H9 (cell line): ENCODE measurements around the gene HNMT. TPM values are rescaled to one million over a fixed set of nuclear protein-coding genes. Genes with fewer than 3 reads are reported as not detected.

ENCODE experiments used
- DNase-seq: peaks from one replicate; pipeline ENCODE4 v3.0.0-alpha.2; 2017
- H2AFZ ChIP-seq: one replicate; pipeline ENCODE4 v1.6.1; 2013; ENCODE audit warnings: mild to moderate bottlenecking, low read length, control low read depth, moderate library complexity
- H2AK5ac ChIP-seq: 2 replicates; pipeline ENCODE4 v1.6.1; 2013; ENCODE audit warnings: low read length, control low read depth, mixed read lengths; ENCODE audit not compliant: insufficient read length
- H2BK120ac ChIP-seq: one replicate; pipeline ENCODE4 v1.6.1; 2013; ENCODE audit warnings: low read depth, mild to moderate bottlenecking, low read length, control low read depth, inconsistent platforms; ENCODE audit not compliant: poor library complexity, severe bottlenecking
- H2BK12ac ChIP-seq: 2 replicates; pipeline ENCODE4 v1.6.1; 2013; ENCODE audit warnings: low read length, control low read depth, mixed read lengths, low read depth; ENCODE audit not compliant: insufficient read length
- H2BK15ac ChIP-seq: 2 replicates; pipeline ENCODE4 v1.6.1; 2013; ENCODE audit warnings: low read depth, low read length, control low read depth
- H2BK20ac ChIP-seq: one replicate; pipeline ENCODE4 v1.6.1; 2013; ENCODE audit warnings: low read depth, mild to moderate bottlenecking, low read length, control low read depth, inconsistent platforms; ENCODE audit not compliant: poor library complexity, severe bottlenecking
- H2BK5ac ChIP-seq: 2 replicates; pipeline ENCODE4 v1.6.1; 2013; ENCODE audit warnings: low read length, control low read depth, mixed read lengths; ENCODE audit not compliant: insufficient read length
- H3K14ac ChIP-seq: 2 replicates; pipeline ENCODE4 v1.6.1; 2013; ENCODE audit warnings: low read length, control low read depth; ENCODE audit not compliant: insufficient read depth
- H3K18ac ChIP-seq: 2 replicates; pipeline ENCODE4 v1.6.1; 2013; ENCODE audit warnings: low read depth, mild to moderate bottlenecking, mixed read lengths, low read length, control low read depth; ENCODE audit not compliant: insufficient read length
- H3K23ac ChIP-seq: 2 replicates; pipeline ENCODE4 v1.6.1; 2013; ENCODE audit warnings: low read length, control low read depth, mixed read lengths, low read depth; ENCODE audit not compliant: insufficient read length
- H3K23me2 ChIP-seq: 2 replicates; pipeline ENCODE4 v1.6.1; 2013; ENCODE audit warnings: low read depth, mild to moderate bottlenecking, mixed read lengths, low read length, control low read depth; ENCODE audit not compliant: insufficient read length, poor library complexity, severe bottlenecking
- H3K27ac ChIP-seq: 2 replicates; pipeline ENCODE4 v1.5.1; 2013; ENCODE audit warnings: low read length, control low read depth, mixed read lengths, low read depth; ENCODE audit not compliant: insufficient read length
- H3K27me3 ChIP-seq: 2 replicates; pipeline ENCODE4 v1.6.1; 2013; ENCODE audit warnings: low read length, control low read depth, inconsistent platforms; ENCODE audit not compliant: insufficient read depth
- H3K4ac ChIP-seq: 2 replicates; pipeline ENCODE4 v1.6.1; 2013; ENCODE audit warnings: low read depth, mild to moderate bottlenecking, control low read depth, inconsistent platforms, low read length, moderate library complexity
- H3K4me1 ChIP-seq: 2 replicates; pipeline ENCODE4 v1.6.1; 2013; ENCODE audit warnings: low read length, control low read depth, inconsistent platforms; ENCODE audit not compliant: insufficient read depth
- H3K4me2 ChIP-seq: 2 replicates; pipeline ENCODE4 v1.6.1; 2013; ENCODE audit warnings: low read length, control low read depth, mixed read lengths; ENCODE audit not compliant: insufficient read length, insufficient read depth
- H3K56ac ChIP-seq: 2 replicates; pipeline ENCODE4 v1.6.1; 2013; ENCODE audit warnings: low read depth, mild to moderate bottlenecking, mixed read lengths, low read length, control low read depth; ENCODE audit not compliant: insufficient read length
- H3K79me1 ChIP-seq: 2 replicates; pipeline ENCODE4 v1.6.1; 2013; ENCODE audit warnings: low read depth, mild to moderate bottlenecking, moderate library complexity, low read length, control low read depth, inconsistent platforms; ENCODE audit not compliant: insufficient read depth, poor library complexity, severe bottlenecking
- H3K79me2 ChIP-seq: 2 replicates; pipeline ENCODE4 v1.6.1; 2013; ENCODE audit warnings: low read length, control low read depth, inconsistent platforms; ENCODE audit not compliant: insufficient read depth
- H3K9ac ChIP-seq: 2 replicates; pipeline ENCODE4 v1.6.1; 2013; ENCODE audit warnings: low read length, control low read depth, mixed read lengths; ENCODE audit not compliant: insufficient read length; ENCODE audit errors: extremely low read depth
- H3K9me3 ChIP-seq: one replicate; pipeline ENCODE4 v1.6.1; 2013; ENCODE audit warnings: low read depth, low read length, inconsistent platforms; ENCODE audit not compliant: control insufficient read depth
- H3T11ph ChIP-seq: one replicate; pipeline ENCODE4 v1.6.1; 2013; ENCODE audit warnings: mild to moderate bottlenecking, low read length, control low read depth, inconsistent platforms
- H4K20me1 ChIP-seq: one replicate; pipeline ENCODE4 v1.6.1; 2013; ENCODE audit not compliant: control insufficient read depth, insufficient read length, insufficient read depth
- H4K5ac ChIP-seq: 2 replicates; pipeline ENCODE4 v1.6.1; 2013; ENCODE audit warnings: low read depth, mild to moderate bottlenecking, mixed read lengths, low read length, control low read depth; ENCODE audit not compliant: insufficient read length
- H4K8ac ChIP-seq: replicated peaks from 2 replicates; pipeline ENCODE4 v1.6.1; 2013; ENCODE audit warnings: low read length, control low read depth, mixed read lengths, low read depth; ENCODE audit not compliant: insufficient read length
- H4K91ac ChIP-seq: 2 replicates; pipeline ENCODE4 v1.6.1; 2013; ENCODE audit warnings: low read depth, mild to moderate bottlenecking, moderate library complexity, mixed read lengths, low read length, control low read depth; ENCODE audit not compliant: insufficient read length
- H3K27ac Mint-ChIP-seq, 3 experiments: 2 replicates in 2 of 3; 3 replicates in 1 of 3; pipeline ENCODE4 v1.8.0; 2020 to 2021; ENCODE audit warnings: mixed read lengths in 3 of 3, mild to moderate bottlenecking in 1 of 3, moderate library complexity in 1 of 3
- H3K27me3 Mint-ChIP-seq: 2 replicates; pipeline ENCODE4 v1.8.0; 2021; ENCODE audit warnings: low read depth, mild to moderate bottlenecking, moderate library complexity, mixed read lengths
- H3K36me3 Mint-ChIP-seq, 3 experiments: 2 replicates in 2 of 3; 3 replicates in 1 of 3; pipeline ENCODE4 v1.8.0; 2020 to 2021; ENCODE audit warnings: low read depth in 3 of 3, mixed read lengths in 3 of 3; ENCODE audit not compliant: insufficient read depth in 1 of 3
- H3K4me1 Mint-ChIP-seq, 2 experiments: 2 replicates each; pipeline ENCODE4 v1.8.0; 2020; ENCODE audit warnings: mixed read lengths in 2 of 2
- H3K4me3 Mint-ChIP-seq, 2 experiments: 2 replicates in 1 of 2; 3 replicates in 1 of 2; pipeline ENCODE4 v1.8.0; 2020 to 2021; ENCODE audit warnings: mild to moderate bottlenecking in 2 of 2, mixed read lengths in 2 of 2, moderate library complexity in 1 of 2
- H3K9me3 Mint-ChIP-seq, 2 experiments: 2 replicates in 1 of 2; 3 replicates in 1 of 2; pipeline ENCODE4 v1.8.0; 2020; ENCODE audit warnings: mild to moderate bottlenecking in 2 of 2, mixed read lengths in 2 of 2, moderate library complexity in 1 of 2
- CTCF ChIP-seq: fragments of 200-600 bp; sonication (generic); conservative IDR thresholded peaks from 3 replicates; pipeline ENCODE4 v1.8.0; 2021; ENCODE audit warnings: antibody characterized with exemption, mild to moderate bottlenecking
- WGBS: extraction: QIAGEN DNeasy Blood & Tissue Kit; methylation state at CpG from one replicate; pipeline ENCODE4 v1.1.7; 2013; ENCODE audit warnings: missing lambda C conversion rate, low lambda C conversion rate, mixed read lengths; ENCODE audit not compliant: insufficient read length; ENCODE audit errors: extremely low coverage; 5-methylcytosine and 5-hydroxymethylcytosine counted together
- total RNA-seq: library from RNA; stranded (reverse); gene quantifications from 2 replicates; pipeline ENCODE4 v1.2.1, GENCODE V29; 2021

The HNMT gene
- total RNA-seq, 1 experiment from 2014 or later, result 1.3 TPM

- no peak for TF ChIP-seq CTCF
- Histone ChIP-seq H3K56ac (no peak overlapping the region), H3K4ac (no peak overlapping the region), H4K91ac (no peak overlapping the region), H3K27me3 (no peaks in the 10 kb centered on the region), H4K8ac (no peak overlapping the region), H3K9ac (no peak overlapping the region), H4K5ac (no peak overlapping the region), H3K27ac (no peak overlapping the region), H3K14ac (no peak overlapping the region), H2BK120ac (no peak overlapping the region), H2BK12ac (no peak overlapping the region), H4K20me1 (no peaks in the 10 kb centered on the region), H3K9me3 (no peaks in the 10 kb centered on the region), H2BK20ac (no peak overlapping the region), H3K4me1 (no peaks in the 10 kb centered on the region), H2AK5ac (no peak overlapping the region), H2BK15ac (no peak overlapping the region), H3K79me2 (no peaks in the 10 kb centered on the region), H3K18ac (no peak overlapping the region), H3K79me1 (no peaks in the 10 kb centered on the region), H2BK5ac (no peak overlapping the region), H3K23me2 (no peaks in the 10 kb centered on the region), H3K23ac (no peak overlapping the region), H3T11ph (no peak overlapping the region), H3K4me2 (no peak overlapping the region), H2AFZ (no peak overlapping the region)
- no peak for DNase-seq
- H3K9me3 Mint-ChIP-seq, result no peaks in the 10 kb centered on the region
- no peaks in the 10 kb centered on the region for H3K36me3 Mint-ChIP-seq
- no peak overlapping the region for H3K4me3 Mint-ChIP-seq
- peaks cover 0 to 4% of the 10 kb centered on the region in 2 experiments; a peak in 1 of 4 replicates for H3K4me1 Mint-ChIP-seq
- no CpG with 5 or more reads among the region's 4 CpGs for WGBS
- 0 out of 2 replicates have a peak, but pooled peaks cover 1% of the 10 kb centered on the region for H3K27me3 Mint-ChIP-seq
- H3K27ac Mint-ChIP-seq, result no peak overlapping the region
These were observed 26.1 kb upstream of the HNMT start for GRCh38 chr2:137938204-137938603.
